Right kidney (tissue), 1 donor: ENCODE data around the gene CD34.
"Not testable (repeated sequence)": the region's sequence is repeated elsewhere in the genome, so short reads cannot be mapped to it uniquely, and the experiment has no call there.

Experiments
- DNase-seq: peaks from one replicate; pipeline ENCODE4 v3.0.0-alpha.2; 2016

Gene CD34

GRCh38 chr1:207901041-207901653, 9.8 kb downstream of the CD34 start:
- DNase-seq, result no peak

GRCh38 chr1:207898836-207899235, 12.1 kb downstream of the CD34 start:
- no peak for DNase-seq

GRCh38 chr1:207898260-207898659, 12.7 kb downstream of the CD34 start:
- DNase-seq, result no peak

- DNase-seq, result no peak
Measured at GRCh38 chr1:207897188-207897587, 13.7 kb downstream of the CD34 start.

- DNase-seq, result no peak
Measured at GRCh38 chr1:207896547-207896946, 14.4 kb downstream of the CD34 start.

GRCh38 chr1:207894704-207895103, 16.2 kb downstream of the CD34 start:
- no peak for DNase-seq

GRCh38 chr1:207893737-207894582, 17.0 kb downstream of the CD34 start:
- no peak for DNase-seq

- DNase-seq, result no peak
Measured at GRCh38 chr1:207892764-207893163, 18.2 kb downstream of the CD34 start.

- no peak for DNase-seq
Measured at GRCh38 chr1:207891148-207891547, 19.8 kb downstream of the CD34 start.

- DNase-seq, result peak; percentile 34
Measured at GRCh38 chr1:207890136-207890738, 20.7 kb downstream of the CD34 start.

GRCh38 chr1:207888652-207889051, 22.3 kb downstream of the CD34 start:
- DNase-seq, result no peak

GRCh38 chr1:207887542-207888201, 23.3 kb downstream of the CD34 start:
- no peak for DNase-seq

GRCh38 chr1:207886227-207886626, 24.7 kb downstream of the CD34 start:
- no peak for DNase-seq

- DNase-seq, result peak; percentile 68
Measured at GRCh38 chr1:207885129-207886032, 25.5 kb downstream of the CD34 start.

GRCh38 chr1:207884266-207885029, 26.5 kb downstream of the CD34 start:
- DNase-seq, result no peak

GRCh38 chr1:207883660-207884250, 27.2 kb downstream of the CD34 start:
- no peak for DNase-seq

GRCh38 chr1:207883104-207883651, 27.7 kb downstream of the CD34 start:
- DNase-seq, result no peak

- no peak for DNase-seq
Measured at GRCh38 chr1:207882692-207883091, 28.2 kb downstream of the CD34 start.

- no peak for DNase-seq
Measured at GRCh38 chr1:207878939-207879338, 32.0 kb downstream of the CD34 start.

- DNase-seq, result not testable (repeated sequence)
Measured at GRCh38 chr1:207877914-207878313, 33.0 kb downstream of the CD34 start.
